ELR (cell line): ENCODE measurements around the gene RAB36.
A peak's percentile ranks its signal among the peaks of the same experiment; 100 is the strongest.
"Not testable (repeated sequence)": the region's sequence is repeated elsewhere in the genome, so short reads cannot be mapped to it uniquely, and the experiment has no call there.

Experiments
- DNase-seq: peaks from one replicate; pipeline ENCODE4 v3.0.0-alpha.2; 2015; ENCODE audit warnings: low read depth

The RAB36 gene

DNA sequence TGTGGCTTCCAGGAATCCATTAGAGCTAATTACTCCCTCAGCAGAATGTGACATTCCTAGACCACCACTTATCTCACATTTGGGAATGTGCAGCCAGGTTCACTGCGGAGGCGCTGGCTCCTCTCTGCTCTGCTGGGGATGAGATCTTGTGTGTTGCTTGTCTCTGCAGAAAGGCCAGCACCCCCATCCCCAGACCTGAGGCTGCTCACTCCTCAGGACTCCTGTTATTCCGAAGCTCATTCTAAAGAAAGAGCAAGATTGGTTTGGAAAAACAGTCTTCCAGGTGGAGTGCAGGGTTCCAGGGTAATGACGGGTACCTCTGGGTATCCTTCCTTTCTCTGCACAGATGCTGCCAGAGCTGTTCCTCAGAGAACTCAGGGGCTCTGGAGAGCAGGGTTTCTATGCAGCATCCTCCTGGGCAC, 24.3 kb upstream of the RAB36 start:
- DNase-seq: no peak

DNA sequence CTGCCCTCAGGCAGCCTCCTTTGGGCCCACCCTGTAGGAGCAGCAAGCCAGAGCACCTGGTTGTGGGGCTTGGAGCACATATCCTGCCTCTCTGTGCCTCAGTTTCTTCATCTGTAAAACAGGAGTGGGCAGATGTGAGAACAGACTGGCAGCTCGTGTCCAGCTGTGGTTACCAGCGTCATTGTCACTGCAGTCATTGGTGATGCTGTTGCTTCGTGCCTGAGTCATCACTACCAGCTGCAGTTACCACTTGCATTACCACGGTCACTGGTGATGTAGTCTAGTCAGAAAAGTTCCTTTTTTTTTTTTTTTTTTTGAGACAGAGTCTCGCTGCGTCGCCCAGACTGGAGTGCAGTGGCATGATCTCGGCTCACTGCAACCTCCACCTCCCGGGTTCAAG, 23.9 kb upstream of the RAB36 start:
- peak; percentile 33 for DNase-seq

DNA sequence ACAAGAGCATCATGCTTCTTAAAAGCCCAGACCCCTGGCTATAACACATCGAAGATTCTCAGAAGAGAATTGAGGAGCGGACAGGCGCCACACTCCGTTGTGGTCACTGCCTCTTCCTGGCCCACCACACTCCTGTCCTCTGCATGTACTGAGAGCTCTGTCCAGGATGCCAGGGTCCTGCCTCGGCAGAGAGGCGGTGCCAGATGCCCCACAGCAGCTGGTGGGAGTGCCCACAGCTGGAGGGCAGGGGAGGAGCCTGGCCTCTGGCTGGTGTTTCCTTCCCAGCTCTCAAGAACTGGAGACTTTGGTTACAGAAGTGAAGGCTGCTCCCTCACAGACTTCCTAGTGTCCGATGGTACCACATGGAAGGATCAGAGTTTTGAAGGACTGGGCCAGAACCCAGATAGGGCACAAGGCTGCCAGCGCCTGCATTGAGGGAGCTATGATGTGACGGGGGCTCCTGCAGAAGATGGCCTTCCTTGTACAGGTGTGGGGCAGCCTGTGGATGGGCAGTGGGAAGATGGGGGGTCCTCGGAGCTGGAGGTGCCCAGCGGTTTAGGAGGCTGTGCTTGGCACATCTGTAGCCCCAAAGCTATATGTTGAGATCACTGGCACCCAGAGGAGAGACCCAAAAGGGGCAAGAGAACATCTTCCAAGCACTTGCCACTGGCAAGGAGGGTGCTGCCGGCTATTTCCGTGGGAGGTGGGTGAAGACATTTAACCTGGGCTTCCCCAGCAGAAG, 22.9 kb upstream of the RAB36 start:
- DNase-seq: no peak

DNA sequence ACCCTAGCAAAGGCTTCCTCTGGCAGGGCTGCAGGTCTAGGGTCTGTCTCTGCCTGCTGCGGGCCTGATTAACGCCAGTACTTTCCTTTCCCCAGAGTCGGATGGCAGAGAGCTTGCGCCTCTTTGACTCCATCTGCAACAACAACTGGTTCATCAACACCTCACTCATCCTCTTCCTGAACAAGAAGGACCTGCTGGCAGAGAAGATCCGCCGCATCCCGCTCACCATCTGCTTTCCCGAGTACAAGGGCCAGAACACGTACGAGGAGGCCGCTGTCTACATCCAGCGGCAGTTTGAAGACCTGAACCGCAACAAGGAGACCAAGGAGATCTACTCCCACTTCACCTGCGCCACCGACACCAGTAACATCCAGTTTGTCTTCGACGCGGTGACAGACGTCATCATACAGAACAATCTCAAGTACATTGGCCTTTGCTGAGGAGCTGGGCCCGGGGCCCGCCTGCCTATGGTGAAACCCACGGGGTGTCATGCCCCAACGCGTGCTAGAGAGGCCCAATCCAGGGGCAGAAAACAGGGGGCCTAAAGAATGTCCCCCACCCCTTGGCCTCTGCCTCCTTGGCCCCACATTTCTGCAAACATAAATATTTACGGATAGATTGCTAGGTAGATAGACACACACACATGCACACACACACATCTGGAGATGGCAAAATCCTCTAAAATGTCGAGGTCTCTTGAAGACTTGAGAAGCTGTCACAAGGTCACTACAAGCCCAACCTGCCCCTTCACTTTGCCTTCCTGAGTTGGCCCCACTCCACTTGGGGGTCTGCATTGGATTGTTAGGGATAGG, 22.1 kb upstream of the RAB36 start:
- DNase-seq: no peak

DNA sequence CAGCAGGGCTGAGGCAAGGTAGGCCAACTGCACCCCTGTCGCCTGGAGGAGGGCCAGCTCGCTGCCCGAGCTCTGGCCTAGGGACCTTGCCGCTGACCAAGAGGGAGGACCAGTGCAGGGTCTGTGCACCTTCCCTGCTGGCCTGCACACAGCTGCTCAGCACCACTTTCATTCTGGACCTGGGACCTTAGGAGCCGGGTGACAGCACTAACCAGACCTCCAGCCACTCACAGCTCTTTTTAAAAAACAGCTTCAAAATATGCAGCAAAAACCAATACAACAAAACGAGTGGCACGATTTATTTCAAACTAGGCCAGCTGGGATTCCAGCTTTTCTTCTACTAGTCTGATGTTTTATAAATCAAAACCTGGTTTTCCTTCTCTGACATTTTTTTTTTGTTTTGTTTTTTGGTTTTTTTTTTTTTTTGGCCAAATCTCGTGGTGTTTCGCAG, 21.4 kb upstream of the RAB36 start:
- no peak for DNase-seq

DNA sequence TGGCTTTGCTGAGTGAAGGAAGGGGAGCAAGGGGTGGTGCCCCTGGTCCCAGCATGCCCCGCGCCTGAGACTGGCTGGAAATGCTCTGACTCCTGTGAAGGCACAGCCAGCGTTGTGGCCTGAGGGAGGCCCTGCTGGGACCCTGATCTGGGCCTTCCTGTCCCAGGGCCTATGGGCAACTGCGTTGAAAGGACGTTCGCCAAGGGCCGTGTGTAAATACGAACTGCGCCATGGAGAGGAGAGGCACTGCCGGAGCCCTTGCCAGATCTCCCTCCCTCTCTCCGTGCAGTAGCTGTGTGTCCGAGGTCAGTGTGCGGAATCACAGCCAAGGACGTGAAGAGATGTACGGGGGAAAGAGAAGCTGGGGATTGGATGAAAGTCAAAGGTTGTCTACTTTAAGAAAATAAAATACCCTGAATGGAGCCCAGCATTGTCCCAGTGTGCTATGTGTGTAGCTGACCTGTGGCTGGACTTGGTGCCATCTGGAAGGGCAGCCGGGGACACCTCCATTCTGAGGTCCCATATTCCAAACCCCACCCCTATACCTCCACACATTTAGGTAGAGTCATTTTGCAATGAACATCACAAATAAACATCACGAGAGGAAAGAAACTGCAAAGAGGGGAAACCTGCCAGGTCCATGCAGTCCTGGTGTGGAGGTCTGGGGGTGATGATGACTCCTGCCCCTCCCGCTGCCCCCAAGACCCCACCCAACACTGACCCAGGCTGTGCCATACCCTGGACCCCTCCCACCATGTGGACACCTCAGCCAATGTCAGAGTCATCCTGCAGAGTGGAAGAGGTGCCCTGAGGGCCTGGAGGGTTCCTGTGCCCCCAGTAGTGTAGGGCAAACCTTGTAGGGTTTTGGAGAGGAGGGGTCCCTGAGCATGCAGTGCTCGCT, 20.4 kb upstream of the RAB36 start:
- DNase-seq: no peak

DNA sequence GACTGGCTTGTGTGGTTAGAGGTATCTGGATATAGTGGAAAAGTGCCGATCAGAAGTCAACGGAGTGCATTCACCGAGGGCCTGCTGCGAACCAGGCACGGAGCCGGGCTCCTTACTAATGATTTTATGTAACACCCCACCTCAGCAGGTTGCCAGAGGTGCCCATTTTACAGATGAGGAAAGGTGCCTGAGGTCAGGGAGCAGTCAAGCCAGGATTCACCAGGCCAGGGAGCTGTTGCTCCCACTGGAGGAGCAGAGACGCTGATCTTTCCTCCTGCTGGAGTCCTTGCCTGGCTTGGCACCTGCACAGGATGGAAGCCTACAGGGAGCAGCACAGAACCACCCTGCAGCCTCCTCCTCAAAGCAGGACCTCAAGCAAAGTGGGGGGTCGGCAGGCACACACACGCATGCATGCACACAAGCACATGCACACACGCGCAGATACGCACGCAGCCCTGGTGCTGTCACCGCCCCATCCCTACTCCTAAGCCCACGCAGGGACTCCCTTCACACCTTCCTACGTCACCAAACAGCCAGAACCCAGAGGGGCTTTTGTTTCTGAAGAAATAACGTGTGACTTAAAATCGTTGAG, 19.7 kb upstream of the RAB36 start:
- no peak for DNase-seq

DNA sequence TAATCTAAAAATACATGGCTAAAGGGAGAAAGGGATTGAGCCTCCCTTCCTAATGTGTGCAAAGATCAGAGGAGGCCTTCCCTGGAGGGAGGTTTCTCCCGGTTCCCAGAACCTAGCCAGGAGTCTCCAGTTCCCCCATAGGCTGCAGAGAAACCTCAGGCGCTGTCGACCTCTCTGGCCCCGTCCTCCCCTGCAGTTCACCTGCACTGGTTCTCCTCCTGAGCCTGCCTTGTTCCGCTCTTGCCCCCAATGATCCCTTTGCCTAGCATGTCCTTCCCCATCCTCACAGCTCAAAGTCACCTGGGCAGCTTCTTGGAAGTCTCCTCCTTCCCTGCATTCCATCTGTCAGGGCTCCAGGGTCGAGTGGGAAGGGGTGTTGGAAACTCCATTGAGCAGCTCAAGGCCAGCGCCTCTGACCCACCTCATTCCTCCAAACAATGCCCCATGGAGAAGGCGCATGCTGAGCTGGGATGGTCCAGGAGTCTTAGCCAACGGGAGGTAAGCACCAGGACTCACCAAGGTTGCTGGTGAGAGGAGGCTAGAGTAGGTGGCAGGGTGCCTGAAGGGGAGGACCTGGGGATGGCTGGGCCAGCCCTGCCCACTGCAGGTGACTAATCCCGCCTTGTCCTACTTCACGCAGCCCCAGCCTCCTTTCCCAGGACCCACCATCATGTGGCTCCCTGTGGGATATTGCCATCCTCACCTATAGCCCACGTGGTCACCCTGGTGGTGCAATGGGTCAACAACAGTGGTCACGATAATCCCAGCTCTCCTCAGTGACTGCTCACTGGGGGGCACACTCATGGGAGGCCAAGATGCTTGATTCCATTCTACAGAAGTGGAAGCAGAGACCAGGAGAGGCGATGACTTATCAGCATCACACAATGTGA, 18.9 kb upstream of the RAB36 start:
- DNase-seq: no peak

DNA sequence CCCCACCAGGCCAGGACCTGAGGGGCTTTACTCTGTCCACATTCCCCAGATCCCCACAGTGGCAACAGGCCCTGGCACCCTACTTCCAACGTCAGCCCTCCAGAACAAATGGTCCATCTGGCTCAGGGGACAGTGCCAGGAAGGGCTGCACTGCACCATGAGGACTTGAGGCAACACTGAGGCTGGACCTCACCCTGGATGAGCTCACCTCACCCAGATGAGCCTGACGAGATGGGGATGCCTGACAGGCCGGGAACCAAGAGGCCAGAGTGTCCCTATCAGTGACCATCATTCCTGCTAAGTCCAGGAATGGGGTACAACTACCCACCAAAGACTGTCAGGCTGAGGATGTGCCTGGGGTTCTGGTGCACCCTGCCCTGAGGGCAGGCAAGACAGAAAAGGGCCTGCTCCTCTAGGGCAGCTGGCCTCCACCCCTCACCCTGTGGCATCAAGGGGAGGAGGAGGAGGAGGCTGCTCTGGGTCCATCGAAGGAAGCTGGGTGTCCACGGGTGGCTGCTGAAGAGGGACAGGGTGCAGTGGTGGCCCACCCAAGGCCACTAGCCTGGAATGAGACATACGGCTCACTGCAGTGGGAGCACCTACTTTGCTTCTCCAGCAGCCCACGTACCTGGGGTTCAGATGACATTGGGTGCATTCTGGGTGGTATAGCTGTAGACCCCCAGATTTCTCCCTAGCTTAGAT, 18.1 kb upstream of the RAB36 start:
- no peak for DNase-seq

DNA sequence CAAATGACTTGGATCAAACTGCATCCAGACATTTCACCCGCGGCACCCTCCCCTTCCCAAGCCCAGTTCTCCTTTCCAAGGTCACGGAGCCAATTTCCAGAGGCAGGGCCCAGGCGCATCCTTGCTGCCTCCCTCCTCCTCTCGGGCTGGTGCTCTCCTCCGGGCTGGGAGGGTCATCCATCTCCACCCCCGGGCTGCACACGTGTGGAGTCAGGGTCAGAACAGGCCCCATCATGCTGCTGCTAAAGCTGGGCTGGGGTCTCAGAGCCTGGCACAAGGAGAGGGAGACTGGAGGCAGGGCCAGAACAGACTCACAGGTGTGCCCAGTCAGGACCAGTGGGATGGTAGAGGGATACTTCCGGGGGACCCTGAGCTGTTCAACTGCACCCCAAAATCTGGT, 17.5 kb upstream of the RAB36 start:
- no peak for DNase-seq

DNA sequence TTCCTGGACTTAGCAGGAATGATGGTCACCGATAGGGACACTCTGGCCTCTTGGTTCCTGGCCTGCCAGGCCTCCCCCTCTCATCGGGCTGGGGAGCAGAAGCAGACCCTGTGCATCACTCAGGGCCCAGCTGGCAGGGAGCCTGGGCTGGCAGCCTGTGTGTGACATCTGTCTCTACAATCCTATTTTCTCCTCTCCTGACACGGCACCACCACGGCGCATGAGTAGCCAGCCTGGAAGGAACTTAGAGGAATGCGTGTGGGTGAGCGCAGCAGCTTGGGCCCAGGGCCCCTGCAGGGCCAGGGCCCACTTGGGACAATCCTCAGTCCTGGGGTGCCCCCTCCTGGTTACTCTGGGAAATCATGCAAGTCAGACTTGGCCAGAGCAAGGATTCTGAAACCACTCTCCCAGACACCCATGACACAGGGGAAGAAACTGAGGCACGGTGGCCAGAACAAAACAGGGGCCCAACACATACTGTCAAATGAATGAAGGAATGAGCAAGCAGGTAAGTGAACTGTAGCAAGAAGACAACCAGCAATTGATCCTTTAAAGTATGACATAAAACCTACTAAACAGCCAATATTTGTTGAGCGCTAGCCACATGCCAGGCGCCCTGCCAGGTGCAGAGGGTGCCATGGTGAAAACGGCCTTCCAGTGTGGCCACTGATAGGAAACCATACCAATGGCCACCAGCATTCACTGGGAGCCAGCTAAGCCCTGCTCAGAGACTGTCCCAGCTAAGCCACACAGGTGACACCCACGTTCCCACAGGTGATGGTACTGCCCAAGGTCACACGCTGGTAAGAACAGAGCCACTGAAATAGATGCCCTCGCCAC, 16.8 kb upstream of the RAB36 start:
- peak; percentile 79 for DNase-seq

DNA sequence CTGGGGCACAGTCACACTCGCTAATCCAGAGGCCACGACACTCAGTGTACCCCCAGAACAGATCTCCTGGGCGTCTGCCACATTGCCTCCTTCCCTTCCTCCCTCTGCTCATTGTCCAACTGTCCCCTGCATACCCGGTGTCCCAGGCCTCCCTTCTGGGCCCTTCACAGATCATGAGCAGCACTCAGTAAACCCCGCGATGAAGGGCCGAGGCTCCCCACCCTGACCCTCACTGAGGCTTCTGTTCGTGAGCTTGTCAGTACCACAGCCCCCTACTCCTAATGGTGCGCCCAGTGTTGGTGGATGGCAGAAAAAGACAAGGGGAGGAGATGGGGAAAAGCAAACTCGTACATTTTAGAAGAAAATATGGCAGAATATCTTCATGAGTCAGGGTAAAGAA, 16.1 kb upstream of the RAB36 start:
- DNase-seq: no peak

DNA sequence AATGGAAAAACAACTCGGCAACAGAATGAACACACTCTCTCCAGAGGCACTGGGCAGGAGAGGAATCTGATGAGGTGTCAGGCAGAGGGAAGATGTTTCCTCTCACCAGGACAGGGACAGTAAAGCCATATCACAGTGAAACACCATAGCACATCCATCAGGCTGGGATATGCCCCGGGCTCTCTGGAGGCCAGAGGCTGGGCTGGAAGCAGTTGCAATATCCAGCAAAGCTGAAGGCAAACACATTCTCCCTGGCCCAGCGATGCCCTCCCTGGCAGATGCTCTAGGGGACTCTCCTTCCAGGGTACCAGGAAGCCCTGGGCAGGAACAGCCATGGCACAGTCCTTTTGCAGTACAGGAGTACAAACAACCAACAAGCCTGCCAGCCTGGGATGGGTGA, 14.6 kb upstream of the RAB36 start:
- no peak for DNase-seq

DNA sequence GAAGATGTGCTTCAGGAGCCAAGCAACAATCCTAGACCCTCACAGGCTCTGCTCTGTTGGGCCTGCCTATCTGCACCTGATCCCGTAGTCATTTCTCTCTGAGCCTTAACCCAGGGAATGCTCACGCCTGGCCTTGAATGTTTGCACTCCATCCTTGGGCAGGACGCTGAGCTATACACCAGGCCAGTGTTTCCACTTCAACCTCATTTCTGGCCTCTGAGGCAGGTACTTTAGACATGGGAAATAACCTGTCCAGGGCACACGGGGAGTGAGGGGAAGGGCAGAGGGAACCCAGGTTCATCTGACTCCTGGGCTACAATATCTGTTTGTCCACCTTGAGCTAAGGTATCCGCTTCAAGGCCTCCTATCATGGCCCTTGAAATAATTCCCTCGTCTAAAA, 13.3 kb upstream of the RAB36 start:
- no peak for DNase-seq

DNA sequence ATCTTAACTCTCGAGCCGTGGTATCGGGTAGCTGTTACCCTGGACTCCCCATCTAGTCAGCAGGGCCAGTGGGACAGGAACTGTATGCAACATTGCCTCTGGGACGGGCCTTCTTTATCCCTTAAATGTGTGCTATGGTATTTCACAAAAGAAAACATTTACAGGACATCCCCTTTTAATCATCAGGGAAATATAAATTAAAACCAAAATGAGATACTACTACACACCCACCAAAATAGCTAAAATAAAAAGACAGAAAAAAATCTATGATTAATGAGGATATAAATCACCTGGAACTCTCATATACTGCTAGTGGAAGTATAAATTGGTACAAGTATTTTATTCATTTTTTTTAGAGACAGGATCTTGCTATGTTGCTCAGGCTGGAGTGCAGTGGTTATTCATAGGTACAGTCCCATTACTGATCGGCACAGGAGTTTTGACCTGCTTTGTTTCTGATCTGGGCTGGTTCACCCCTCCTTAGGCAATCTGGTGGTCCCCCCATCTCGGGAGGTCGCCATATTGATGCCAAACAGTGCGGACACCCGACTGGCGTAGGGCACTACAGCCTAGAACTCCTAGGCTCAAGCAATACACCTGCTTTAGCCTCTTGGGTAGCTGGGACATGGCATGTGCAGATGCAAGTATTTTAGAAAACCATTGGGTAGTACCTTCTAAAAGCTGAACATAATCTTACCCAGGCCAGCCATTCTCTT, 12.7 kb upstream of the RAB36 start:
- no peak for DNase-seq

DNA sequence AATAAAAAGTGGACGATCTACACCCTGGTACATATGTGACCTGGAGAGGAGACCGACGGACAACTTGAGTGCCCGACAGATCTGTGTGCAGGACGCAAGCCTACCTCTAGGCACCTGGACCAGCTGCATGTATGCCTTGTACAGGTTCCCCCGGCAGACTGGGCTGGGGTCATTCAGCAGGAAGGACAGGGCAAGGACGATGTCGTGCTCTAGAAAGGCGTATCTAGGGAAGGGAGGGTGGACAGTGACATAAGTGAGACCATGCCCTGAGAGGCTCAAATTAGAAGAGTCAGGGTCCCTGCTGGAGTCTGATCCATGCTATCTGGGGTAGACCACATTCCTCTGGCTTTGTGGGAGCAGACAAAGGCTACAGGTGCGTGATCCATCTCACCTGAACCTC, 11.4 kb upstream of the RAB36 start:
- DNase-seq: no peak

DNA sequence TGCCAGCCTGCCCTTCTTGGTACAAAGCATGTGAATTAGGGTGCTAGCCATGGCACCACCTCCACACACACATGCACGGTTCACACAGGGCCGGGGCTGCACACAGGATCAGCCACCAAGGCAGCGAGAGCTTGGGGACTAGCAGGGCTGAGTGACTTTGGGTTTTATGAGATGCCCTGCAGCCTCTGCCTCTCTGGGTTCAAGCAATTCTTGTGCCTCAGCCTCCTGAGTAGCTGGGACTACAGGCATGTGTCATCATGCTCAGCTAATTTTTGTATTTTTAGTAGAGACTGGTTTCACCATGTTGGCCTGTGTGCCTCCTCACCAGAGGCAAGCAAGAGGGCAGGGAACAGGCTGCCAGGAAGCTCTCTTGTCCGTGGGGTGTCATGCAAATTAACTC, 8.3 kb upstream of the RAB36 start:
- not testable (repeated sequence) for DNase-seq

DNA sequence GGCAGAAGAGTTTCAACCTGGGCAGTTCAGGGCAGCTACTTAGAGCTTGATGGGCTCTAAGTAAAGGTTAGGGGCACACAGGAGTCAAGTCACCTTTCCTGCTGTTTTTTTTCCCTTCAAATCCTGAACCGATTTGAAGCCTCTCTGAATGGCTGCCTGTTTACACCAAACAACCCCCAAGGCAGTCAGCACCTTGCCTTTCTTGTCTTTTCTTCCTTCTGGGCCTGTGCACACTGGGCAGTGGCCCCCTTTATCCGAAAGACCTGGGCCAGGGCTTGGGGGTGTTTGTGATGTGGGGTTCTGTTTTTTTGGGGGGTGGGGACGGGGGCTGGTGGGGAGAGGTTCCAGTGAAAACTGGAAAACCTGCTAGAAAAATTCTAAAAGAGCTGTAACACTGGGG, 7.8 kb upstream of the RAB36 start:
- DNase-seq: no peak
